WTC11 (cell line): ENCODE measurements around the gene SPATA45. TPM values are rescaled to one million over a fixed set of nuclear protein-coding genes. Genes with fewer than 3 reads are reported as not detected.

Source experiments
- AFF4 ChIP-seq: sonication (generic); formaldehyde crosslinking; IDR thresholded peaks from 2 replicates; pipeline ENCODE4 v1.8.1; 2023; ENCODE audit warnings: mild to moderate bottlenecking, missing genetic modification reagents, borderline replicate concordance
- ATF2 ChIP-seq: sonication (generic); formaldehyde crosslinking; IDR thresholded peaks from 2 replicates; pipeline ENCODE4 v1.8.1; 2022; ENCODE audit warnings: low read depth, missing genetic modification reagents, borderline replicate concordance
- ATF3 ChIP-seq: sonication (generic); formaldehyde crosslinking; conservative IDR thresholded peaks from 2 replicates; pipeline ENCODE4 v1.8.1; 2022; ENCODE audit warnings: mild to moderate bottlenecking, missing genetic modification reagents
- CREB1 ChIP-seq: sonication (generic); formaldehyde crosslinking; IDR thresholded peaks from 2 replicates; pipeline ENCODE4 v1.8.0; 2023; ENCODE audit warnings: mild to moderate bottlenecking, missing genetic modification reagents
- CREM ChIP-seq: sonication (generic); formaldehyde crosslinking; IDR thresholded peaks from 2 replicates; pipeline ENCODE4 v1.8.1; 2022; ENCODE audit warnings: mild to moderate bottlenecking, missing genetic modification reagents, moderate library complexity
- ESRRA ChIP-seq: sonication (generic); formaldehyde crosslinking; IDR thresholded peaks from 2 replicates; pipeline ENCODE4 v1.8.1; 2022; ENCODE audit warnings: mild to moderate bottlenecking, missing genetic modification reagents, borderline replicate concordance
- ETV6 ChIP-seq: sonication (generic); formaldehyde crosslinking; IDR thresholded peaks from 2 replicates; pipeline ENCODE4 v1.8.1; 2022; ENCODE audit warnings: mild to moderate bottlenecking, missing genetic modification reagents
- FOXP1 ChIP-seq: sonication (generic); formaldehyde crosslinking; IDR thresholded peaks from 2 replicates; pipeline ENCODE4 v1.8.0; 2022; ENCODE audit warnings: missing genetic modification reagents, mild to moderate bottlenecking, moderate library complexity, borderline replicate concordance
- GTF2I ChIP-seq: fragments of 250-450 bp; sonication (Bioruptor Pico); conservative IDR thresholded peaks from 2 replicates; pipeline ENCODE4 v1.4.0; 2021; ENCODE audit warnings: mild to moderate bottlenecking
- JUN ChIP-seq: sonication (generic); formaldehyde crosslinking; IDR thresholded peaks from 2 replicates; pipeline ENCODE4 v1.8.0; 2023; ENCODE audit warnings: mild to moderate bottlenecking, missing genetic modification reagents
- MAX ChIP-seq: sonication (generic); formaldehyde crosslinking; IDR thresholded peaks from 2 replicates; pipeline ENCODE4 v1.8.0; 2022; ENCODE audit warnings: mild to moderate bottlenecking, missing genetic modification reagents
- MYBL2 ChIP-seq: sonication (generic); formaldehyde crosslinking; IDR thresholded peaks from 2 replicates; pipeline ENCODE4 v1.8.1; 2023; ENCODE audit warnings: mild to moderate bottlenecking, moderate library complexity, missing genetic modification reagents
- NR1H2 ChIP-seq: sonication (generic); formaldehyde crosslinking; IDR thresholded peaks from 2 replicates; pipeline ENCODE4 v1.9.0; 2021; ENCODE audit warnings: mild to moderate bottlenecking, moderate library complexity, missing genetic modification reagents
- PREB ChIP-seq: sonication (generic); formaldehyde crosslinking; IDR thresholded peaks from 2 replicates; pipeline ENCODE4 v1.8.1; 2022; ENCODE audit warnings: mild to moderate bottlenecking, missing genetic modification reagents, moderate library complexity, borderline replicate concordance
- RORB ChIP-seq: fragments of 250-450 bp; sonication (Bioruptor Pico); IDR thresholded peaks from 2 replicates; pipeline ENCODE4 v1.9.0; 2021; ENCODE audit warnings: mild to moderate bottlenecking
- TEAD1 ChIP-seq: sonication (generic); formaldehyde crosslinking; IDR thresholded peaks from 2 replicates; pipeline ENCODE4 v1.8.0; 2022; ENCODE audit warnings: mild to moderate bottlenecking, missing genetic modification reagents
- USF1 ChIP-seq: sonication (generic); formaldehyde crosslinking; IDR thresholded peaks from 2 replicates; pipeline ENCODE4 v1.8.0; 2022; ENCODE audit warnings: mild to moderate bottlenecking, missing genetic modification reagents
- ZNF121 ChIP-seq: sonication (generic); formaldehyde crosslinking; IDR thresholded peaks from 2 replicates; pipeline ENCODE4 v1.8.0; 2023; ENCODE audit warnings: missing genetic modification reagents
- ZNF263 ChIP-seq: sonication (generic); formaldehyde crosslinking; IDR thresholded peaks from 2 replicates; pipeline ENCODE4 v1.8.1; 2022; ENCODE audit warnings: low read depth, mild to moderate bottlenecking, moderate library complexity, missing genetic modification reagents
- ZNF317 ChIP-seq: sonication (generic); formaldehyde crosslinking; IDR thresholded peaks from 2 replicates; pipeline ENCODE4 v1.8.1; 2023; ENCODE audit warnings: low read depth, mild to moderate bottlenecking, moderate library complexity, missing genetic modification reagents, borderline replicate concordance
- ZNF512 ChIP-seq: sonication (generic); formaldehyde crosslinking; IDR thresholded peaks from 2 replicates; pipeline ENCODE4 v1.8.1; 2022; ENCODE audit warnings: missing genetic modification reagents, borderline replicate concordance
- ZNF532 ChIP-seq: fragments of 250-450 bp; sonication (Bioruptor Pico); IDR thresholded peaks from 2 replicates; pipeline ENCODE4 v1.9.0; 2021; ENCODE audit warnings: mild to moderate bottlenecking, borderline replicate concordance
- total RNA-seq: library from RNA; stranded (reverse); gene quantifications from 3 replicates; pipeline ENCODE4 v1.2.3, GENCODE V29; 2021

SPATA45 gene
- total RNA-seq, 1 experiment from 2014 or later, result 0.90 TPM

- TF ChIP-seq ATF2 (CRISPR knock-in tag), result no peak
- TF ChIP-seq ZNF512 (CRISPR knock-in tag), result 0 out of 2 replicates have a peak, but pooled peaks have one; percentile 58
- TF ChIP-seq PREB (CRISPR knock-in tag), result 0 out of 2 replicates have a peak, but pooled peaks have one; percentile 25
- no peak for TF ChIP-seq NR1H2 (CRISPR knock-in tag)
- TF ChIP-seq ZNF317, result no peak
- 0 out of 2 replicates have a peak, but pooled peaks have one; percentile 41 for TF ChIP-seq JUN (CRISPR knock-in tag)
- TF ChIP-seq CREM (CRISPR knock-in tag), result peak; percentile 77; the same call in 1 of the 2 replicates
- peak; percentile 91 for TF ChIP-seq MYBL2 (CRISPR knock-in tag)
- TF ChIP-seq AFF4 (CRISPR knock-in tag), result peak; percentile 82; the same call in 1 of the 2 replicates
- no peak for TF ChIP-seq RORB
- peak; percentile 72; the same call in 1 of the 2 replicates for TF ChIP-seq CREB1 (CRISPR knock-in tag)
- TF ChIP-seq ZNF532 (CRISPR knock-in tag), result no peak
- TF ChIP-seq ATF3, result no peak
- no peak for TF ChIP-seq GTF2I (CRISPR knock-in tag)
- no peak for TF ChIP-seq ESRRA (CRISPR knock-in tag)
- peak; percentile 93 for TF ChIP-seq TEAD1 (CRISPR knock-in tag)
- peak; percentile 88 for TF ChIP-seq FOXP1 (CRISPR knock-in tag)
- TF ChIP-seq USF1, result peak; percentile 34; the same call in 1 of the 2 replicates
- TF ChIP-seq ETV6 (CRISPR knock-in tag), result peak; percentile 97
- no peak for TF ChIP-seq ZNF263 (CRISPR knock-in tag)
- peak; percentile 82; the same call in 1 of the 2 replicates for TF ChIP-seq MAX (CRISPR knock-in tag)
- TF ChIP-seq ZNF121, result no peak
These were observed 55.6 kb downstream of the SPATA45 start, which contains the start of the genes NSL1 and TATDN3 (continued) for GRCh38 chr1:212791676-212792395.
